GM23338 (cell line): ENCODE measurements around the gene TMEM176B. TPM values are rescaled to one million over a fixed set of nuclear protein-coding genes. Genes with fewer than 3 reads are reported as not detected.

Experiments used
- ATAC-seq: fragments of 200-7000 bp; cut with Tn5 transposase; 3 replicates; pipeline ENCODE4 v1.9.1; 2020
- DNase-seq: peaks from one replicate; pipeline ENCODE4 v3.0.0-alpha.2; 2015; ENCODE audit warnings: low spot score
- H2AFZ ChIP-seq: fragments of 200-600 bp; sonication (generic); 2 replicates; pipeline ENCODE4 v1.8.0; 2016; ENCODE audit warnings: antibody characterized with exemption, mild to moderate bottlenecking, moderate library complexity
- H3F3A ChIP-seq: fragments of 200-600 bp; sonication (generic); replicated peaks from 2 replicates; pipeline ENCODE4 v1.8.0; 2017; ENCODE audit warnings: antibody characterized with exemption, mixed run types, low read depth
- H3K27ac ChIP-seq: fragments of 200-600 bp; sonication (generic); 2 replicates; pipeline ENCODE4 v1.6.1; 2016; ENCODE audit warnings: low read depth
- H3K27me3 ChIP-seq: fragments of 200-600 bp; sonication (generic); 2 replicates; pipeline ENCODE4 v1.8.0; 2016; ENCODE audit warnings: mild to moderate bottlenecking, mixed run types, moderate library complexity; ENCODE audit not compliant: insufficient read depth
- H3K36me3 ChIP-seq: fragments of 200-600 bp; sonication (generic); 2 replicates; pipeline ENCODE4 v1.8.0; 2016; ENCODE audit warnings: mild to moderate bottlenecking; ENCODE audit not compliant: insufficient read depth
- H3K4me1 ChIP-seq: fragments of 200-600 bp; sonication (generic); 2 replicates; pipeline ENCODE4 v1.8.0; 2016; ENCODE audit warnings: mild to moderate bottlenecking, moderate library complexity; ENCODE audit not compliant: insufficient read depth
- H3K4me2 ChIP-seq: fragments of 200-600 bp; sonication (generic); 2 replicates; pipeline ENCODE4 v1.7.1; 2017; ENCODE audit warnings: mixed run types
- H3K4me3 ChIP-seq: fragments of 200-600 bp; sonication (generic); 2 replicates; pipeline ENCODE4 v1.6.1; 2016; ENCODE audit warnings: mixed run types
- H3K79me2 ChIP-seq: fragments of 200-600 bp; sonication (generic); replicated peaks from 2 replicates; pipeline ENCODE4 v1.8.0; 2017; ENCODE audit warnings: mild to moderate bottlenecking; ENCODE audit not compliant: insufficient read depth
- H3K9me2 ChIP-seq: fragments of 200-600 bp; sonication (generic); 2 replicates; pipeline ENCODE4 v1.8.0; 2017; ENCODE audit not compliant: insufficient read depth
- H4K20me1 ChIP-seq: fragments of 200-600 bp; sonication (generic); replicated peaks from 2 replicates; pipeline ENCODE4 v1.8.0; 2017; ENCODE audit warnings: mild to moderate bottlenecking; ENCODE audit not compliant: insufficient read depth
- H3K27ac Mint-ChIP-seq: 2 replicates; pipeline ENCODE4 v1.8.0; 2020; ENCODE audit warnings: inconsistent platforms, mild to moderate bottlenecking, moderate library complexity, mixed read lengths
- H3K27me3 Mint-ChIP-seq: 3 replicates; pipeline ENCODE4 v1.8.0; 2022; ENCODE audit warnings: low read depth, mild to moderate bottlenecking, moderate library complexity, mixed read lengths, inconsistent platforms; ENCODE audit not compliant: insufficient read depth, poor library complexity
- H3K36me3 Mint-ChIP-seq: 3 replicates; pipeline ENCODE4 v1.8.0; 2021; ENCODE audit warnings: low read depth, mild to moderate bottlenecking, inconsistent platforms, moderate library complexity, mixed read lengths
- H3K4me1 Mint-ChIP-seq: 3 replicates; pipeline ENCODE4 v1.8.0; 2020; ENCODE audit warnings: mild to moderate bottlenecking, inconsistent platforms, mixed read lengths
- H3K4me3 Mint-ChIP-seq: 3 replicates; pipeline ENCODE4 v1.8.0; 2021; ENCODE audit warnings: moderate library complexity, mild to moderate bottlenecking, inconsistent platforms, mixed read lengths
- H3K9me3 Mint-ChIP-seq: 3 replicates; pipeline ENCODE4 v1.8.0; 2020; ENCODE audit warnings: moderate library complexity, mild to moderate bottlenecking, inconsistent platforms, mixed read lengths
- CREB1 ChIP-seq: fragments of 250-450 bp; sonication (Bioruptor Pico); IDR thresholded peaks from 2 replicates; pipeline ENCODE4 v1.5.0; 2020; ENCODE audit warnings: low read depth, mild to moderate bottlenecking, moderate library complexity
- EZH2 ChIP-seq: fragments of 200-600 bp; sonication (generic); IDR thresholded peaks from one replicate; pipeline ENCODE4 v1.8.0; 2017; ENCODE audit warnings: antibody characterized with exemption, mild to moderate bottlenecking, low read depth; ENCODE audit not compliant: unreplicated experiment
- JUNB ChIP-seq: IDR thresholded peaks from one replicate; pipeline ENCODE4 v1.6.1; 2016; ENCODE audit warnings: antibody characterized with exemption; ENCODE audit not compliant: unreplicated experiment
- NANOG ChIP-seq: IDR thresholded peaks from 2 replicates; pipeline ENCODE4 v1.6.1; 2016; ENCODE audit warnings: antibody characterized with exemption, borderline replicate concordance
- POLR2AphosphoS5 ChIP-seq: IDR thresholded peaks from 2 replicates; pipeline ENCODE4 v1.6.1; 2016; ENCODE audit warnings: antibody characterized with exemption, low read depth
- polyA plus RNA-seq: library from polyadenylated mRNA; unstranded; fragments of >200 nt; fragmentation: Nextera tagmentation; extraction: Ambion mirVana; gene quantifications from 2 replicates; pipeline ENCODE4 v1.2.1, GENCODE V29; 2016
- total RNA-seq: library from RNA; depleted of rRNA; stranded (reverse); fragments of >200 nt; shearing (Covaris generic); gene quantifications from 2 replicates; pipeline ENCODE4 v1.2.3, GENCODE V29; 2014
- TF ChIP-seq, protein P1 (sequence below): fragments of 250-450 bp; sonication (Bioruptor Pico); IDR thresholded peaks from 2 replicates; pipeline ENCODE4 v1.5.0; 2020; ENCODE audit warnings: mild to moderate bottlenecking, moderate library complexity
- TF ChIP-seq, protein P2 (sequence below), 2 experiments: fragments of 200-600 bp in 1 of 2; sonication (generic) in 1 of 2; conservative IDR thresholded peaks; 2 replicates each; pipeline versions ENCODE4 v1.5.1 to v1.6.1; 2016 to 2017; ENCODE audit warnings: antibody characterized with exemption in 2 of 2, low read depth in 2 of 2, mild to moderate bottlenecking in 2 of 2, moderate library complexity in 1 of 2

Gene TMEM176B
- total and polyA plus RNA-seq, 2 experiments from 2014 or later: 0.35 to 0.42 TPM

DNA sequence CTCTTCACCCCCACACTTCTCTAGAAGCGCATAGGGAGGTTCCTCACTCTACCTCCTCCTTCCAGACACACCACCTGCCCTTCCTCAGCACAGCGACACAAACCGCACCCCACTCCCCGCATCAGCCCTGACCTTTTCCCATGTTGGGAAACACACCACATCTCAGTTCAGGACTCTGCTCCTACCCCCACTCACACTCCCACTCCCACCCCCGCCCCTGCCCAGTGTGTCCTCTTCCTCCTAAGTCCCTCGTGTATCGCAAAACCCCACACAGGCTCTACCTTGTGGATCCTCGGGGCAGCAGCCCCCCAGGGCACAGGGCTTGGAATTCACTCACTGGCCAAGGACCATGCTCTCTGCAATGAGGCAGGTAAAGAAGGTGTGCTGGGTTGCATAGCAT is 47.9 kb upstream of the TMEM176B start:
- Mint-ChIP-seq H3K27me3 (peaks cover 8% of the 10 kb centered on the region), H3K27ac (no peak overlapping the region), H3K9me3 (no peaks in the 10 kb centered on the region), H3K4me3 (no peak overlapping the region), H3K4me1 (peaks cover 5% of the 10 kb centered on the region; the same call in 2 of the 3 replicates), H3K36me3 (no peaks in the 10 kb centered on the region)
- Histone ChIP-seq H3K27me3 (no peaks in the 10 kb centered on the region), H3F3A (no peaks in the 10 kb centered on the region), H4K20me1 (no peaks in the 10 kb centered on the region), H3K79me2 (no peaks in the 10 kb centered on the region), H3K27ac (no peak overlapping the region), H3K9me2 (no peaks in the 10 kb centered on the region), H3K36me3 (no peaks in the 10 kb centered on the region), H3K4me3 (no peak overlapping the region), H3K4me2 (no peak overlapping the region), H2AFZ (no peak overlapping the region), H3K4me1 (peaks cover 3% of the 10 kb centered on the region; the same call in 1 of the 2 replicates)
- no peak for ATAC-seq
- DNase-seq: no peak
- no peak for TF ChIP-seq POLR2AphosphoS5
- TF ChIP-seq, protein P1, sequence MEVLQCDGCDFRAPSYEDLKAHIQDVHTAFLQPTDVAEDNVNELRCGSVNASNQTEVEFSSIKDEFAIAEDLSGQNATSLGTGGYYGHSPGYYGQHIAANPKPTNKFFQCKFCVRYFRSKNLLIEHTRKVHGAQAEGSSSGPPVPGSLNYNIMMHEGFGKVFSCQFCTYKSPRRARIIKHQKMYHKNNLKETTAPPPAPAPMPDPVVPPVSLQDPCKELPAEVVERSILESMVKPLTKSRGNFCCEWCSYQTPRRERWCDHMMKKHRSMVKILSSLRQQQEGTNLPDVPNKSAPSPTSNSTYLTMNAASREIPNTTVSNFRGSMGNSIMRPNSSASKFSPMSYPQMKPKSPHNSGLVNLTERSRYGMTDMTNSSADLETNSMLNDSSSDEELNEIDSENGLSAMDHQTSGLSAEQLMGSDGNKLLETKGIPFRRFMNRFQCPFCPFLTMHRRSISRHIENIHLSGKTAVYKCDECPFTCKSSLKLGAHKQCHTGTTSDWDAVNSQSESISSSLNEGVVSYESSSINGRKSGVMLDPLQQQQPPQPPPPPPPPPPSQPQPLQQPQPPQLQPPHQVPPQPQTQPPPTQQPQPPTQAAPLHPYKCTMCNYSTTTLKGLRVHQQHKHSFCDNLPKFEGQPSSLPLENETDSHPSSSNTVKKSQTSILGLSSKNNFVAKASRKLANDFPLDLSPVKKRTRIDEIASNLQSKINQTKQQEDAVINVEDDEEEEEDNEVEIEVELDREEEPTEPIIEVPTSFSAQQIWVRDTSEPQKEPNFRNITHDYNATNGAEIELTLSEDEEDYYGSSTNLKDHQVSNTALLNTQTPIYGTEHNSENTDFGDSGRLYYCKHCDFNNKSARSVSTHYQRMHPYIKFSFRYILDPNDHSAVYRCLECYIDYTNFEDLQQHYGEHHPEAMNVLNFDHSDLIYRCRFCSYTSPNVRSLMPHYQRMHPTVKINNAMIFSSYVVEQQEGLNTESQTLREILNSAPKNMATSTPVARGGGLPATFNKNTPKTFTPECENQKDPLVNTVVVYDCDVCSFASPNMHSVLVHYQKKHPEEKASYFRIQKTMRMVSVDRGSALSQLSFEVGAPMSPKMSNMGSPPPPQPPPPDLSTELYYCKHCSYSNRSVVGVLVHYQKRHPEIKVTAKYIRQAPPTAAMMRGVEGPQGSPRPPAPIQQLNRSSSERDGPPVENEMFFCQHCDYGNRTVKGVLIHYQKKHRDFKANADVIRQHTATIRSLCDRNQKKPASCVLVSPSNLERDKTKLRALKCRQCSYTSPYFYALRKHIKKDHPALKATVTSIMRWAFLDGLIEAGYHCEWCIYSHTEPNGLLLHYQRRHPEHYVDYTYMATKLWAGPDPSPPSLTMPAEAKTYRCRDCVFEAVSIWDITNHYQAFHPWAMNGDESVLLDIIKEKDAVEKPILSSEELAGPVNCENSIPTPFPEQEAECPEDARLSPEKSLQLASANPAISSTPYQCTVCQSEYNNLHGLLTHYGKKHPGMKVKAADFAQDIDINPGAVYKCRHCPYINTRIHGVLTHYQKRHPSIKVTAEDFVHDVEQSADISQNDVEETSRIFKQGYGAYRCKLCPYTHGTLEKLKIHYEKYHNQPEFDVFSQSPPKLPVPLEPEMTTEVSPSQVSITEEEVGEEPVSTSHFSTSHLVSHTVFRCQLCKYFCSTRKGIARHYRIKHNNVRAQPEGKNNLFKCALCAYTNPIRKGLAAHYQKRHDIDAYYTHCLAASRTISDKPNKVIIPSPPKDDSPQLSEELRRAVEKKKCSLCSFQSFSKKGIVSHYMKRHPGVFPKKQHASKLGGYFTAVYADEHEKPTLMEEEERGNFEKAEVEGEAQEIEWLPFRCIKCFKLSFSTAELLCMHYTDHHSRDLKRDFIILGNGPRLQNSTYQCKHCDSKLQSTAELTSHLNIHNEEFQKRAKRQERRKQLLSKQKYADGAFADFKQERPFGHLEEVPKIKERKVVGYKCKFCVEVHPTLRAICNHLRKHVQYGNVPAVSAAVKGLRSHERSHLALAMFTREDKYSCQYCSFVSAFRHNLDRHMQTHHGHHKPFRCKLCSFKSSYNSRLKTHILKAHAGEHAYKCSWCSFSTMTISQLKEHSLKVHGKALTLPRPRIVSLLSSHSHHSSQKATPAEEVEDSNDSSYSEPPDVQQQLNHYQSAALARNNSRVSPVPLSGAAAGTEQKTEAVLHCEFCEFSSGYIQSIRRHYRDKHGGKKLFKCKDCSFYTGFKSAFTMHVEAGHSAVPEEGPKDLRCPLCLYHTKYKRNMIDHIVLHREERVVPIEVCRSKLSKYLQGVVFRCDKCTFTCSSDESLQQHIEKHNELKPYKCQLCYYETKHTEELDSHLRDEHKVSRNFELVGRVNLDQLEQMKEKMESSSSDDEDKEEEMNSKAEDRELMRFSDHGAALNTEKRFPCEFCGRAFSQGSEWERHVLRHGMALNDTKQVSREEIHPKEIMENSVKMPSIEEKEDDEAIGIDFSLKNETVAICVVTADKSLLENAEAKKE: no peak

DNA sequence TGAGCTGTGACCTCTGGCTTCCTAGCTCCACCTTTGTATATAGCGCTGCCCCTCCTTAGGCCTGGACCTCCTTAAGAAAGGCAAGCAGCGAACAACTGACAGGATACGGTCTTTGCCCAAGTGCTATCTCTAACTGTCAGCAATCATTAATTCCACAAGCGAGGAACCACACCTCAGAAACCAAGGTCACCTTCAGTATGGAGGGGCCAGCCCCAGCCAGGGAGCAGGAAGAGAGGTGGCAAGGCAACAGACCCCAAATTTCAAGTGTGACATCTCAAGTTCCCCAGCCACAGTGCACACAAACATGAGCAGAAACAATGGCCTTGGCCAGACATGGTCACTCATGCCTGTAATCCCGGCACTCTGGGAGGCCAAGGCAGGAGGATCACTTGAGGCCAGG is 47.4 kb upstream of the TMEM176B start:
- no peak for TF ChIP-seq CREB1 (CRISPR knock-in tag)
- TF ChIP-seq NANOG: no peak
- TF ChIP-seq, protein P2, sequence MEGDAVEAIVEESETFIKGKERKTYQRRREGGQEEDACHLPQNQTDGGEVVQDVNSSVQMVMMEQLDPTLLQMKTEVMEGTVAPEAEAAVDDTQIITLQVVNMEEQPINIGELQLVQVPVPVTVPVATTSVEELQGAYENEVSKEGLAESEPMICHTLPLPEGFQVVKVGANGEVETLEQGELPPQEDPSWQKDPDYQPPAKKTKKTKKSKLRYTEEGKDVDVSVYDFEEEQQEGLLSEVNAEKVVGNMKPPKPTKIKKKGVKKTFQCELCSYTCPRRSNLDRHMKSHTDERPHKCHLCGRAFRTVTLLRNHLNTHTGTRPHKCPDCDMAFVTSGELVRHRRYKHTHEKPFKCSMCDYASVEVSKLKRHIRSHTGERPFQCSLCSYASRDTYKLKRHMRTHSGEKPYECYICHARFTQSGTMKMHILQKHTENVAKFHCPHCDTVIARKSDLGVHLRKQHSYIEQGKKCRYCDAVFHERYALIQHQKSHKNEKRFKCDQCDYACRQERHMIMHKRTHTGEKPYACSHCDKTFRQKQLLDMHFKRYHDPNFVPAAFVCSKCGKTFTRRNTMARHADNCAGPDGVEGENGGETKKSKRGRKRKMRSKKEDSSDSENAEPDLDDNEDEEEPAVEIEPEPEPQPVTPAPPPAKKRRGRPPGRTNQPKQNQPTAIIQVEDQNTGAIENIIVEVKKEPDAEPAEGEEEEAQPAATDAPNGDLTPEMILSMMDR (conservative IDR thresholded peaks at IDR 0.05; ENCODE audit: low read depth in 2 of 2): no peak
- TF ChIP-seq JUNB: no peak
- no peak for TF ChIP-seq EZH2
- H3K27me3 Mint-ChIP-seq: peaks cover 8% of the 10 kb centered on the region

More for the DNA sequence above, 47.4 kb upstream of the TMEM176B start:
- Mint-ChIP-seq H3K36me3 (no peaks in the 10 kb centered on the region), H3K27ac (no peak overlapping the region), H3K4me1 (peaks cover 3% of the 10 kb centered on the region; the same call in 2 of the 3 replicates), H3K9me3 (no peaks in the 10 kb centered on the region), H3K4me3 (no peak overlapping the region)
- no peak for DNase-seq
- Histone ChIP-seq H3K27me3 (no peaks in the 10 kb centered on the region), H3K79me2 (no peaks in the 10 kb centered on the region), H2AFZ (no peak overlapping the region), H3K36me3 (no peaks in the 10 kb centered on the region), H3K4me3 (no peak overlapping the region), H4K20me1 (no peaks in the 10 kb centered on the region), H3F3A (no peaks in the 10 kb centered on the region), H3K4me2 (no peak overlapping the region), H3K4me1 (peaks cover 3% of the 10 kb centered on the region; the same call in 1 of the 2 replicates), H3K9me2 (no peaks in the 10 kb centered on the region), H3K27ac (no peak overlapping the region)
- no peak for ATAC-seq
